Measurements from ENCODE around the gene CCDC192.
"Not testable (repeated sequence)": the region's sequence is repeated elsewhere in the genome, so short reads cannot be mapped to it uniquely, and the experiment has no call there.

CCDC192 gene

DNA sequence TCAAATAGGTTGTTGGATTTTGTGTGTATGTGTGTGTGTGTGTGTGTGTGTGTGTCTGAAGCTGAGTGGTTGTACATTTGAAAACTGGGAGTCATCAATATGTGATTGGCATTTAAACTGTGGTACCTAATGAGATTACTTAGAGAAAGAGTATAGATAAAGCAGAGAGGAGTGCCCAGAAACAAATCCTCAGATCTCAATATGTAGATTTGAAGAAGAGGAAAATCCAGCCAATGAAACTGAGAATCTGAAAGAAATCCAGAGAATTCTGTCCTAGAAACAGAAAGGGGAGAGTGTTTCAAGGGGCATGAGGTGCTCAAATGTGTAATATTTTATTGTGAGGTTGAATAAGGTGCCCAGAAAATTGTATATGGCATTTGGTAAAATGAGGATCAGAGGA is 66.2 kb downstream of the CCDC192 start:
- DNase-seq = no peak

DNA sequence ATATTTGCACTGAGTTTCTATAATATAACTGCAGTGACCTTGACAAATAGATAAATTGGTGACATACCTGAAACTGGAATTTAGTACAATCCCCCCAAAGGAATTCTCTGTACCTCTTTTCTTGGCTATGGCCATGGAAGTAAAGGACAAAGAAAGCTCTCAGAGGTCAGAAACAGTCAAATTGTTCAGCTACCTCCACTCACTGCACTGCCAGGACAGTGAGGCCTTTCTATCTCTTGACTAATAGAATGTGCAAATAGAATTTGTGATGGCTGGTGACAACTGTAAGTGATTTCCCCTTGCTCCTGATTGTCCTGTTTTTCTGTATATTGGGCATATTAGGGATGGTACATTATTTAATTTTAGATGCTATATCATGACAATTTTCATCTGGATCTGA is 67.1 kb downstream of the CCDC192 start:
- no peak for DNase-seq

DNA sequence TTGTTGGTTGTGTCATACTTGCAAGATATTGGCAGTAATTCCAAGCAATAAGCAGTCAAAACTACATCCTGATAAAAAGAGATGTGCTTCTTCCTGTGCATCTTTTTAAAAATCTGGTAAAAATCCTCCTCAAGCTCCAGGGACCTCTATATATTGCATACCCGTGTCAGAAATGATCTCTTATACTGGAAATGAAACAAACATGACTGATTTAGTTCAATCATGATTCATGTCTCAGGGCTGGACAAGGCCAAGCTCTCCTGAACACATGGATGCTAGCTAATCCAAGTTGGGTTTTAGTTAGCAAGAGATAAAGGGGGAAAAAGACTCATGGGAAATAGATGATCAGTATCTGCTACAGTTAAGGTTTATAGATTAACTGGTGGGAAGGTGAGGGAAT is 69.3 kb downstream of the CCDC192 start:
- no peak for DNase-seq

DNA sequence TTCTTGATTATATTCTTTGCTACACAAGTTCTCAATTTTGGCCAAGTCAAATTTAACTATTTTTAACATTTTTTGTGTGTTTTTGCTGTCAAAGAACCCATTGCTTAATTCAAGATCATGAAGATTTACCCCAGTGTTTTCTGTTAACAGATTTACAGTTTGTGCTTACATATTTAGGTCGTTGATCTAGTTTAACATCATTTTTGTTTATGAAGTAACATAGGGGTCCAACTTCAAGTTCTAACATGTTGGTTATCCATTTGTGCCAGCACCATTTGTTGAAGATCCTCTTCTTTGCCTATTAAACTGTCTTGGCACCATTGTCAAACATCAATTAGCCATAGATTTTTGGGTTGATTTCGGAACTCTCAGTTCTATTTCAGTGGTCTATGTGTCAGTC is 71.0 kb downstream of the CCDC192 start:
- no peak for DNase-seq

DNA sequence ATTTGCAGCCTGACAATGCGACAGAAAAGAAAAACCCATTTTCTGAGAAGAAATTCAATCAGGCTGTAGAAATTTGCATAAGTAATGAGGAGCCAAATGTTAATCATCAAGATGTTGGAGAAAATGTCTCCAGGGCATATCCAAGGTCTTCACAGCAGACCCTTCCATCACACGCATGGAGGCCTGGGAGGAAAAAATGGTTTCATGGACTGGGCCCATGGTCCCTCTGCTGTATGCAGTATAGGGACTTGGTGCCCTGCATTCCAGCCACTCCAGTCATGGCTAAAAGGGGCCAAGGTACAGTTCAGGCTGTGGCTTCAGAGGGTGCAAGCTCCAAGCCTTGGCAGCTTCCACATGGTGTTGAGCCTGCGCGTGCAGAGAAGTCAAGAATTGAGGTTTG is 73.3 kb downstream of the CCDC192 start:
- no peak for DNase-seq

DNA sequence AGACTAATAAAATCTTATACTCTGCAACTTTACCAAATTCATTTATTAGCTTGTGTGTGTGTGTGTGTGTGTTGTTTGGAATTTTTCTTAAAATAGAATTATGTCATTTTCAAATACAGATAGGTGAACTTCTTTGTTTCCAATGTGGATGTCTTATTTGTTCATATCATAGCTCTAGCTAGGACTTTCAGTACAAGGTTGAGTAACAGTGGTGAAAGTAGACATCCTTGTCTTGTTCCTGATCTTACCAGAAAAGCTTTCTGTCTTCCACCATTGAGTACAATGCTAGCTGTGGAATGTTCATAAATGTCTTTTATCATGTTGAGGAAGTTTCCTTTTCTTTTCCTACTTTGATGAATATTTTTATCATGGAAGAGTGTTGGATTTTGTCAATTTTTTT is 74.8 kb downstream of the CCDC192 start:
- DNase-seq = no peak

DNA sequence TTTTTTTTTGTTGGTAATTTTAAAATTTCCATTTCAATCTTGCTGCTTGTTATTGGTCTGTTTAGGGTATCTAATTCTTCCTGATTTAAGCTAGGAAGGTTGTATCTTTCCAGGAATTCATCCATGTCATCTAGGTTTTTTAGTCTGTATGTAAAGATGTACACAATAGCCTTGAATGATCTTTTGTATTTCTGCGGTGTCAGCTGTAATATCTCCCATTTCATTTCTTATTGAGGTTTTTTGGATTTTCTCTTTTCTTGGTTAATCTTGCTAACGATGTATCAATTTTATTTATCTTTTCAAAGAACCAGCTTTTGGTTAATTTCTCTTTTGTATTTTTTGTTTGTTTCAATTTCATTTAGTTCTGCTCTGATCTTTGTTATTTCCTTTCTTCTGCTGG is 79.3 kb downstream of the CCDC192 start:
- DNase-seq = not testable (repeated sequence)

DNA sequence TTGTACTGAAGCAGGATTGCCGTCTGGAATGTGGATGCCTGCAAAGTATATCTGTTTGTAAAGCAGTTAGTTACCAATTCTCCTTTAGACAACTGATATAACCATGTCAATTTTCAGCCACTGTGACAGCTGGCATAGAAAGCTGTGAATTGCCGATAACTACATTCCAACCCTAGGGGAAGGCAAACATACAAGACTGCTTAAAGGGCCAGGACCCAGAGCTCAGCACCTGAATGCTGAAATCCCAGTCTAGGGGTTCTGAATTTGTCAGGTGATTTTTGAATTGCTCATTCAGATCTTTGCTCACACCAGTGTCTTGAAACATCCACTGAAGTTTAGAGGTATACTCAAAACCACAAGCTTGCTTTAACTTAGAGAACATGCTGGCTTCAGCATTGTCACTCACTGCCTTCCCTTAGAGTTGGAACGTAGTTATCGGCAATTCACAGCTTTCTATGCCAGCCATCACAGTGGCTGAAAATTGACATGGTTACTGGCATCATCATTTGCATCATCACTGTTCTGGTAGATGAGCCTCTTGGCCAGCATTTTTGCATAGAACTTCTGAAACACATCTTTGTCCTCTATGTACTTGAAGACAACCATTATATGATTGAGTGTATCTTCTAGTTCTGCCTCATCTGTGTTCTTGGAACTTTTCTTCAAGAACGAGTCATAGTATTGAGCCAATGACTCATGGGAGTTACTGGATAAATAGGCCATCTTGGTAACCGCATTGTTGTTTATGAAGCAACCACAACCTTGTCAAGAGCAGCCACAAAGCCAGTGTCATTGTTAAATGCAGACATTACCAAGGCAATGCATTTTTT is 82.1 kb downstream of the CCDC192 start:
- DNase-seq = no peak

DNA sequence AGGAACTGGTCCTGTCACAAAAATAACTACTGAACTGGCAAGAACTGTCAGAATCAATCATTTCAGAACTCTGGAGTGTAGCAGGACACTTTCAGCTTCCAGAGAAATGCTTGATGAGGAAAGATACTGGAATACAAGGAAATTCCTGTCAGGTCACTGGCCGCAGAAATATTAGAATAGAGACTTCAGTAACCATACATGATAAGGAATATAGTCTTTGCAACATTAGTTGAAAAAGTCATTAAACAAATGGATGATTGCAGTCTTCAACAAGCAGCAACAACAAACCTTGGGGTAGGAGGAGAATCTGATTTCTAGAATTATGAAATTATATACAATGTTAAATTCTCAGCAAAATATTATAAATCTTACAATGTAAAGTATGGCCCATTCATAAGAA is 88.2 kb downstream of the CCDC192 start:
- DNase-seq = no peak

DNA sequence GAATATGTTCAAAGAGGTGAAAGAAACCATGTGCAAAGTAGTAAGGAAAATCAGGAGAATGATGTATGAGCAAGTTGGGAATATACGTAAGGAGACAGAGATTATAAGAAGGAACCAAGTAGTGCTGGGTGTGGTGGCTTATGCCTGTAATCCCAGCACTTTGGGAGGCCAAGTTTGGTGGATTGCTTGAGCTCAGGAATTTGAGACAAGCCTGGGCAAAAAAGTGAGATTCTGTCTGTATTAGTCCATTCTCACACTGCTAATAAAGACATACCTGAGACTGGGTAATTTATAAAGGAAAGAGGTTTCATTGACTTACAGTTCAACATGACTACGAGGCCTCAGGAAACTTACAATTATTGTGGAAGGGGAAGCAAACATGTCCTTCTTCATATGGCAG is 88.7 kb downstream of the CCDC192 start:
- DNase-seq = not testable (repeated sequence)

DNA sequence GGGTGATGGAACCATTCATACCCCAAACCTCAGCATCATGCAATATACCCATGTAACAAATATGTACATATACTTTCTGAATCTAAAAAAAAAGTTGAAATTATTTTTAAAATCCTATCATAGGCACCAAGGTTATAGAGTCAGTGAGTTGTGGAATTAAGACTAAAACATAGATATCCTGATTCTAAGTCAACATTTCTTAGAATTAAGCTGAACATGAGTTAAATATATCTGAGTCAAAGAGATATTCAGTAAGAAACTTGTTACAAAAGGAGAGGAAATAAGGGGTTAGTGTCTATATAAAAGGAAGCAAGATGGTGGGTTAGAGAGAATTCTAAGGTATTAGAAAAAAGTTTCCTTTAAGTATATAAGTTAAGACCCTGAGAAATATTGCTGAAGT is 89.9 kb downstream of the CCDC192 start:
- DNase-seq = no peak

DNA sequence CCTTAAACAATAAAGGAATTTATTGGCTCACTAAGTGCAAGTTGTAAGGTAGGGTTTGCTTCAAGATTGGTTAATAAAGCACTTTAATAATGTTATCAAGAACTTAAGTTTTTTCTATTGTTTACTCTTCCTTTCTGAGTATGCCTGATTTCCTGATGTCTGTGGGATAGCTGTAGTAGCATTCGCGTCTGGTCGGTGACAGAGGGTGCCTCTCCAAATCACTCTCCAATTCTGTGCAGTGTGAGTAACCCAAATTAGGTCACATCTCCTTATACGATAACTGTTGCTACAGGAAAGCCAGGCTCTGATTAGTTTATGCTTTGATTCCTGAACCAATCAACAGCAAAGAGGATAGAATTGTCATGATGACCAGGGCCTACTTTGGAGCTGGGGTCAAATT is 90.7 kb downstream of the CCDC192 start:
- DNase-seq = no peak

DNA sequence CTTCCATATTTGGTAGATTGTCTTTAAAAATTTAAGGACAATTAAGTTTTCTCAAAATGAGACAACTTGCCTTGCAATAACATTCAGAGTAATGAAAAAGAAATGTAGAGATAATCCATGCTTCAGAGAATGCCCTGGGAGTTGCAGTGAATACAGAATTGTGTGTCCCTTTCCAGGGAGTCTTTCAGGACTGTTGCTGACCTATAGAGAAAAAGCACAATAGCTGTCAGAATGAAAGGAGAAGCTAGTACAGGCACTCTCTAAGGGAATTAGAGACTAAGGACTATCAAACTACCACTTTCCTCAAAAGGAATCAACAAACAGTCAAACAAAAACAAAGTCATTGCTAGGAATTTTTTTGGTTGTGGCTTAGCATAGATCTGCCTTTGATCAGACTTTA is 93.0 kb downstream of the CCDC192 start:
- DNase-seq = no peak

DNA sequence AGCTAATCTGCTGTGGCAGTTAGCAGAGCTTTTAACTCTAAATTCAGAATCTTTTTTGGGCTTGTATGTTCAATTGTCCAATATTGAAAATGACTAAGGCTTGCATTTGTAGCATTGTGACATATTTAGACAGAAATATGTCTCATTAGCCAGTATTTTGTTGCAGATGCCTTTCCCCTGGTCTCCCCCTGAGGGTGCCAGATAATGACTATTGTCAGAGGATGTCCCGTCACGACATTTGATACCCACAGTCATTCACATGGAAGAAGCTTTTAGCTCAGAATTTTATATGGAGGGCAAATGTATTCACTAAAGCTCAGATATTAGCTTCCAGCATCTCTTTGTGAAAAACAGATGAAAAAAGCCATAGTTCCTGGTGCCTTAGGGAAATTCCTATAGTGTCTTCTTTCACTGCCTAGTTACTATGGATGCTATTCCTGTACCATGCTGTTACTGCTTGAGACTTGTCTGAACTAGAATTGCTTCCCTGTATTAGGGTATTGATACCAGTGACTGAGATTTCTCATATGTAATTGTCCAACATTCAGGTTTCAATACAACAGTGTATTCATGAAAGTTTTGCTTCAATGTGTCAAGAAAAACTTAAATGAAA is 96.2 kb downstream of the CCDC192 start:
- no peak for DNase-seq

DNA sequence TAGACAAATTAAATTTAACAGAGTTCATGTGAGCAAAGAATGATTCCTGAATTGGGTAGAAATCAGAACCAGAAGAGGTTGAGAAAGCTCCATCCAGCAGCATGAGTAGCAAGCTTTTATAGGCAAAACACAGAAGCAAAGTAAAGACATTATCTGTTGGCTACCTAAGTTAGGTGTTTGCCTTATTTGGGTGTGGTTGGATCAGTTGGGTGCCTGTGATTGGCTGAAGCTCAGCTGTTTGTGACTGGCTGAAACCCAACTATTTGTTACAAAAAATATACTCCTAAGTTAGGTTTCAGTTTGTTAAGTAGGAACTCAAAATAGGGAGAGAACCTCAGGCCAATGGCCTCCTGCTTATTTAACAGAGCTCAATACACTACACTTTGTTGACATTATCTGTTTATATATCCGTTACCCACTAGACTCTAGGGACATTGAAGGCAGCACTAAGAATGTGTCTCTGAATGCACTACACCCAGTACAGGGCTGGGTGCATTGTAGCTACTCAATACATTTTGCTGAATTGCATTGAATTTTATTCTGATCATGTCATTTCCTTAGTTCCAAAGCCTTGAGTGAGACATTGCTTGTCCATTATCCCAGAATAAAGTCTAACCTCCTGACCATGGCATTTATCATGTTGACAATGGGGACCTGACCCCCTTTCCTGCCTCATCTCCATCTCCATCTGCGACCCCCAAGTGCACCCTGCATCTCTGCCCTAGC is 98.7 kb downstream of the CCDC192 start:
- DNase-seq = no peak

DNA sequence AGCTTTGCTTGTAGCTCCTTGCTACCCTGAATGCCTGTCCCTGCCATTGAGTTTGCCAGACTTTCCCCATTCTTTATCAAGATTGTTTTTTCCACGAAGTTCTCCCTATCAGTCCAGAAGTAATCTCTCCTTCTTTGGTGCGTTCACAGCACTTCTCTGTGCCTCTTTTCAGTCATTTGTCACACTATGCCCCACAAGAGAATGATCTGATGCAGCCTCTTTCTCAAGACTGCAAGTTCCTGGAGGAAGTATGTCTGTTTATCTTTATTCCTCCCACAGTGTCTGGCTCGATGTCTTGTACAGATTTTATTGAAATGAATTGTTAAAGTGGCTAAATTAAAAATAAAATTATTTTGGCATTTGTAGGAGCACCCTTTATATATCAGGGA is 99.3 kb downstream of the CCDC192 start:
- DNase-seq = no peak

DNA sequence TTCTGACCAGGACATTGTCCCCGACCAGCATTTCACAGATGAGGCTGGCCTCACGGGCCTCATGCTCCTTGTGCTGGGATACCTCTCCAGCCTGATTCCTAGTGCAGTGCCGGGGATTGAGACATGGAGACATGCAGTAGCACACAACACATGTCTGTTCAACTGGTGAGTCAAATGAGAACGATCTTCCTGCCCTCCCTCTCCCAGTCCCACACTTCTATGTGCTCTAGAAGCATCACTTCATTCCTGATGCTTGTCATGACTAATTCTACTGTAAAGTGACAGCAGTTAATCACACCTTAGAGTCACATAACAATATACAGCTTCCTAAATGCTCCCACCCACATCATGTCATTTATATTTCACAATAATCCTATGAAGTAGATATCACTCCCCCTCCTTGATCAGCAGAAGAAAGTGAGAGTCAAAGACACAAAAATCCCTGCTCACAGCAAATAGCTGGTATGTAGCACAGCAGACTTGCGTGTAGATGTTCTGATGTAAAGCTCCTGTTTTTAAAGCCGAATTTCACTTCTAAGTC is 101.8 kb downstream of the CCDC192 start:
- DNase-seq = no peak

DNA sequence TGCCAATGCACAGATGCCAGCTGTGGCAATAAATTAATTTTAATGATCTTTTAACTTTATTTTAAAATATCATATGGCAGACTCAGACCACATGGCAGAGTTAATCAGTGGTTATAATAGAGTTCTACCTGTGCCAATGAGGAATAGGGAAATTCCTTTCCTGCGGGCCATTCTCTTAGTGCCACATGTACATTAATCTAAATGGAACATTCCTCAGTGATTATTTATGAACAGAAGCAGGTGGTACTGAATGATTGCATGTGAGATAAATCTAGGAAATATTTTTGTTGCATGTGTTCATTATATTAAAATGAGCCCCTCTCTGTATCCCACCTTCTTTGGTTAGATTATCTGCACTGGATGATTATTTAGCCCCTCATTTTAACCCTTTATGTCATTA is 102.3 kb downstream of the CCDC192 start:
- no peak for DNase-seq

DNA sequence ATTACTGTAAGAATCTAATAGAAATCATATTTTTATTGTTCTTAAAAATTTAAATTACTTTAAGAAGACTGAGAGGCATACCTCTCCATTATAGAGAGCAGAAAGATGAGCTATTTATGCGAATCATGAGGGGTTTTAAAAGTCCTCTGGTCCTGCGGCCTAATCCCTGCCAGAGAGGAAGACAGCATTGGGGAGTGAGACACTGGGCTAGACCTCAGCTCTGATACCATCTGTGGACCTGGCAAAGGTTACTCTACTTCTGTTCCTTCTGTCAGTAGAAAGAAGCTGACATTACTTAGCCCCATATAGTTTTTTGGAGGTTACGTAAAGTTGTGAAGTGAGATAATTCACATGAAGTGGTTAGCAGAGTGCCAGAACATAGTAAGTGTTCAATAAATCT is 103.6 kb downstream of the CCDC192 start:
- no peak for DNase-seq

DNA sequence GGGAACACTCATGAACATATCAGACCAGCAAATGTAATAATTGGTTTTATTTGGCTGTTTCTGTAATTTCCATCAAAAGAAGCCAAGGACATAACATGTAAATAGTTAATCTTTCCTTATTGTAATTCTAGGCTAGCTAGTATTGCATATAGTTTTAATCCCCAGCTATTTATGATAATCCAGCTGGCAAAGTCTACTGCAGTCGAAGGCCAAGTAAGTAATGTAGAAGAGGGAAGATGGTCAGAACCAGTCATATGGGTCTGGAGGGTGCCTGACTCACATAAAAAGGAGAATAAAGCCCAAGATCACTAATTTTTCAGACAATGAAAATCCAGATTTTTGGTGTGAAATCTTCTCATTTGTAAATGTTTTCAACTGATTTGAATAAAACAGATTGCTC is 106.3 kb downstream of the CCDC192 start:
- DNase-seq = no peak

DNA sequence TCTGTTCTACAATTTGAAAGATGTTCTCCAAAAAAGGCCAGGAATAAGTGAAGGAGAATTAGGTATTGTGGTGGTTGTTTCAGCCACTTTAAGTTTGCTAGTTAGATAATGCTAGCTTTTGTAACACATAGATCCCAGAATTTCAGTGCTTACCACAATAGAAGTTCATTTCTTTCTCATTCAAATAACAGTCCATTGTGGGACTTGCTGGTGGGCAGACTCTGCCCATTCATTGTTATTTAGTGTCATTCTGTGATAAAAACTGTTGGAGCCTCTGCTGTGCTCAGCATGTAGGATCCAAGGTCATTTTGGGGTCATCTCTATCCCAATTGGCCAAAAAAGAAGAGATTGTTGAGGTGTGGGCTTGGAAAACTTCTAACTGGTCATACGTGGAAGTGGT is 106.8 kb downstream of the CCDC192 start:
- peak; percentile 29 for DNase-seq

DNA sequence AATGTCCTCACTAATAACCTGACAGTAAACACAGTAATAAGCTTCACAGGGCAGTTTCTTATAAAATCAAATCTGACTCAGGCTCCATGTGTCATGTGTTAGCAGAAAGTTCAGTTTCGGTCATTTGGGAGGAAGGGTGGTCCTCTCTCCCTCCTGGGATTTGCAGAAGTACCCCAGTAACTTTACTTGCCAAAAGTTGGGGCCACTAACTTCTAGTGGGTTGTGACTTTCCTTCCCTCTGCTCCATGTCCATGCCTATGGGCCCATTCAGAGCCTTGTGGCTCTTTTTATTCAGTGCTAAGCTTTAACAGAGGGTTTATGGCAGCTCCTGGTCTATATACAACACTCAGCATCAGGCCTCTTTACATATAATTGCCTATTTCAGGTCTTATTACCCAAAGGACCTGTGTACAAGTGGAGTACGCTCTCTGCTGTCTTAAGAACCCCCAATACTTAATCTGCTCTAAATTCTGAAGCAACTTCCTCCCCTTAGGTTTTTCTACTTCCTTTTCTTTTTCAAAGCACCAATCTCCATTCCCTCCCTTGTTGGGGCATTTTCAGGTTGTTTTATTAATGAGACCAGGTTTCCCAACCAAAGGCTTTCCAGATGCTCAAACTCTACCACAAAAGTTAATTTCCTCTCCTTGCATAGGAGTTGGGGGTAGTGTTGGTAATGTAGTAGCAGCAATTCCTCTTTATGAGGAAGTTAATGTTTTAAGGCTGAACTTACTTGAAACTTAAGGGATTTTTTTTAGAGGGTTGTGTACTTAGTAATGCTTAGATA is 107.7 kb downstream of the CCDC192 start:
- no peak for DNase-seq

DNA sequence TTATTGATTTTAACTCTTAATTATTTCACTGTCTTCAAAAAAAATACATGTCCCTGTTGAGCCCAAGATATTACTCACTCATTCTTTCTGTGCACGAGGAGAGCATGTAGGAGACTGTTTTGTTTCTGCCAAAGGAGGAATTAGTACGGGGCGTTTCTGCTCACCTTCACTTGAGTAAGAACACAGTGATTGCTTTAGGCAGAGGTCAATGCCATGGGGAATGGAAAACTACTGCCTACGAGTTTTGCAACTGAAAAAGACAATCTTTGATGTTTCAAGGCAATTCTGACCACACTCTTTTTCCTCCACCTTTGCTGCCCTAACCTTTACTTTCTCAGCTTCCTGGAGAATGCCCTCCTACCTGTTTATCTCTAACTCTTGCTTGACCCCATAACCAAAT is 109.4 kb downstream of the CCDC192 start:
- DNase-seq = no peak

Measured in midbrain (tissue), 1 donor.